ENCODE results near the gene ZNF668. TPM values are rescaled to one million over a fixed set of nuclear protein-coding genes. Genes with fewer than 3 reads are reported as not detected.
A peak's percentile ranks its signal among the peaks of the same experiment; 100 is the strongest.

Gene ZNF668
- total and polyA plus RNA-seq, 2 donors (not counting 1 experiment from before 2014, with no cell fraction given), result 8.1 to 12.1 TPM

- Histone ChIP-seq H3K36me3 (ENCODE audit: control insufficient read depth, insufficient read depth, low read length) (peaks cover 17% of the 10 kb centered on the region), H4K20me1 (ENCODE audit: control insufficient read depth, extremely low read depth, insufficient read depth, low read length) (no peaks in the 10 kb centered on the region), H3K9me3 (ENCODE audit: control insufficient read depth, insufficient read depth, low read depth, low read length) (no peaks in the 10 kb centered on the region), H3K27ac (ENCODE audit: insufficient read depth, low read length) (no peak overlapping the region), H3K9ac (ENCODE audit: insufficient read depth, low read length) (no peak overlapping the region), H2AFZ (ENCODE audit: low read length) (no peak overlapping the region), H3K4me1 (ENCODE audit: control insufficient read depth, extremely low read depth, insufficient read depth, low read length) (no peaks in the 10 kb centered on the region), H3K27me3 (ENCODE audit: control insufficient read depth, insufficient read depth, low read length) (no peaks in the 10 kb centered on the region), H3K4me2 (ENCODE audit: extremely low read depth, insufficient read depth, low read length) (no peak overlapping the region), H3K79me2 (ENCODE audit: control insufficient read depth, insufficient read depth, low read length) (no peaks in the 10 kb centered on the region), H3K4me3 (replicated peaks in 1 of 4; ENCODE audit: control extremely low read depth in 1 of 4, insufficient read depth in 1 of 4, low read depth in 3 of 4, low read length in 4 of 4) (no peak overlapping the region)
- TF ChIP-seq CTCF (conservative IDR thresholded peaks at IDR 0.05 in 1 of 2, IDR thresholded peaks at IDR 0.05 in 1 of 2; ENCODE audit: low read depth in 1 of 2, low read length in 2 of 2) (no peak), EZH2 (IDR thresholded peaks at IDR 0.05; ENCODE audit: low read length, missing control alignments) (no peak)
- peak in 1 of 2 donors; percentile 23 for DNase-seq (ENCODE audit: low read depth in 2 of 2)
These were observed 30.7 kb downstream of the ZNF668 start for GRCh38 chr16:31043352-31043751.

GRCh38 chr16:31042866-31043265, 31.2 kb downstream of the ZNF668 start:
- TF ChIP-seq CTCF (conservative IDR thresholded peaks at IDR 0.05 in 1 of 2, IDR thresholded peaks at IDR 0.05 in 1 of 2; ENCODE audit: low read depth in 1 of 2, low read length in 2 of 2) (no peak), EZH2 (IDR thresholded peaks at IDR 0.05; ENCODE audit: low read length, missing control alignments) (no peak)
- no peaks in the 10 kb centered on the region for H3K27me3 ChIP-seq (ENCODE audit: control insufficient read depth, insufficient read depth, low read length)
- H3K36me3 ChIP-seq (ENCODE audit: control insufficient read depth, insufficient read depth, low read length), result peaks cover 18% of the 10 kb centered on the region
- H3K9me3 ChIP-seq (ENCODE audit: control insufficient read depth, insufficient read depth, low read depth, low read length), result no peaks in the 10 kb centered on the region
- H3K4me1 ChIP-seq (ENCODE audit: control insufficient read depth, extremely low read depth, insufficient read depth, low read length), result no peaks in the 10 kb centered on the region
- no peaks in the 10 kb centered on the region for H4K20me1 ChIP-seq (ENCODE audit: control insufficient read depth, extremely low read depth, insufficient read depth, low read length)
- no peak overlapping the region for H3K9ac ChIP-seq (ENCODE audit: insufficient read depth, low read length)
- no peak overlapping the region for H3K4me2 ChIP-seq (ENCODE audit: extremely low read depth, insufficient read depth, low read length)
- H3K27ac ChIP-seq (ENCODE audit: insufficient read depth, low read length), result no peak overlapping the region
- no peaks in the 10 kb centered on the region for H3K79me2 ChIP-seq (ENCODE audit: control insufficient read depth, insufficient read depth, low read length)
- DNase-seq (ENCODE audit: low read depth in 2 of 2), result no peak
- no peak overlapping the region for H3K4me3 ChIP-seq (replicated peaks in 1 of 4; ENCODE audit: control extremely low read depth in 1 of 4, insufficient read depth in 1 of 4, low read depth in 3 of 4, low read length in 4 of 4)
- H2AFZ ChIP-seq (ENCODE audit: low read length), result no peak overlapping the region

- Histone ChIP-seq H3K4me3 (replicated peaks in 1 of 4; ENCODE audit: control extremely low read depth in 1 of 4, insufficient read depth in 1 of 4, low read depth in 3 of 4, low read length in 4 of 4) (no peak overlapping the region), H2AFZ (ENCODE audit: low read length) (no peak overlapping the region), H3K9ac (ENCODE audit: insufficient read depth, low read length) (no peak overlapping the region), H3K9me3 (ENCODE audit: control insufficient read depth, insufficient read depth, low read depth, low read length) (no peaks in the 10 kb centered on the region), H3K27ac (ENCODE audit: insufficient read depth, low read length) (no peak overlapping the region), H3K36me3 (ENCODE audit: control insufficient read depth, insufficient read depth, low read length) (peaks cover 28% of the 10 kb centered on the region), H3K4me1 (ENCODE audit: control insufficient read depth, extremely low read depth, insufficient read depth, low read length) (peaks cover 2% of the 10 kb centered on the region), H3K27me3 (ENCODE audit: control insufficient read depth, insufficient read depth, low read length) (no peaks in the 10 kb centered on the region), H4K20me1 (ENCODE audit: control insufficient read depth, extremely low read depth, insufficient read depth, low read length) (peaks cover 2% of the 10 kb centered on the region), H3K79me2 (ENCODE audit: control insufficient read depth, insufficient read depth, low read length) (peaks cover 8% of the 10 kb centered on the region), H3K4me2 (ENCODE audit: extremely low read depth, insufficient read depth, low read length) (no peak overlapping the region)
- TF ChIP-seq CTCF (conservative IDR thresholded peaks at IDR 0.05 in 1 of 2, IDR thresholded peaks at IDR 0.05 in 1 of 2; ENCODE audit: low read depth in 1 of 2, low read length in 2 of 2) (no peak), EZH2 (IDR thresholded peaks at IDR 0.05; ENCODE audit: low read length, missing control alignments) (no peak)
- no peak for DNase-seq (ENCODE audit: low read depth in 2 of 2)
These were observed 35.0 kb downstream of the ZNF668 start for GRCh38 chr16:31038993-31039392.

Measured in fibroblast of lung (primary cell).